HepG2 (cell line): ENCODE data around the gene SNRPN.

ENCODE experiments used
- CHD2 ChIP-seq: IDR thresholded peaks from 2 replicates; pipeline ENCODE4 v1.6.1; 2011; ENCODE audit warnings: low read depth, low read length, improper control_type of control experiment
- EZH2 ChIP-seq: conservative IDR thresholded peaks from 2 replicates; pipeline ENCODE4 v1.6.1; 2012; ENCODE audit warnings: mild to moderate bottlenecking, low read depth, low read length, moderate library complexity
- POLR2A ChIP-seq, 2 experiments: IDR thresholded peaks; 2 replicates each; pipeline ENCODE4 v1.6.1; 2011; ENCODE audit warnings: low read depth in 2 of 2, low read length in 2 of 2, mild to moderate bottlenecking in 1 of 2, moderate library complexity in 1 of 2; ENCODE audit not compliant: insufficient read depth in 1 of 2
- RAD51 ChIP-seq: fragments of 450-650 bp; IDR thresholded peaks from 2 replicates; pipeline ENCODE4 v1.6.1; 2016; ENCODE audit warnings: borderline replicate concordance
- TMF1 ChIP-seq: sonication (generic); formaldehyde crosslinking; IDR thresholded peaks from 2 replicates; pipeline ENCODE4 v1.8.1; 2022; ENCODE audit warnings: low read depth, missing genetic modification reagents
- ZNF101 ChIP-seq: sonication (generic); formaldehyde crosslinking; IDR thresholded peaks from 2 replicates; pipeline ENCODE4 v1.4.0; 2020; ENCODE audit warnings: mild to moderate bottlenecking, low read depth, missing genetic modification reagents, borderline replicate concordance
- ZNF367 ChIP-seq: sonication (generic); formaldehyde crosslinking; IDR thresholded peaks from 2 replicates; pipeline ENCODE4 v1.4.0; 2020; ENCODE audit warnings: missing genetic modification reagents, borderline replicate concordance
- TF ChIP-seq, protein P1 (sequence below): sonication (generic); formaldehyde crosslinking; IDR thresholded peaks from 2 replicates; pipeline ENCODE4 v1.4.0; 2020; ENCODE audit warnings: missing genetic modification reagents
- TF ChIP-seq, protein P2 (sequence below): sonication (generic); formaldehyde crosslinking; IDR thresholded peaks from 2 replicates; pipeline ENCODE4 v1.5.0; 2020; ENCODE audit warnings: mild to moderate bottlenecking, missing genetic modification reagents, moderate library complexity
- TF ChIP-seq, protein P3 (sequence below): sonication (generic); formaldehyde crosslinking; conservative IDR thresholded peaks from 2 replicates; pipeline ENCODE4 v1.4.0; 2020; ENCODE audit warnings: missing genetic modification reagents
- TF ChIP-seq, protein P4 (sequence below): IDR thresholded peaks from 2 replicates; pipeline ENCODE4 v1.6.1; 2016; ENCODE audit warnings: control low read depth
- TF ChIP-seq, protein P5 (sequence below), 2 experiments: sonication (generic) in 1 of 2; formaldehyde crosslinking in 1 of 2; IDR thresholded peaks; 2 replicates each; pipeline versions ENCODE4 v1.4.0 to v1.6.1; 2018 to 2020; ENCODE audit warnings: missing genetic modification reagents in 2 of 2, borderline replicate concordance in 1 of 2, low read depth in 1 of 2, mild to moderate bottlenecking in 1 of 2, missing biosample characterization in 1 of 2

DNA sequence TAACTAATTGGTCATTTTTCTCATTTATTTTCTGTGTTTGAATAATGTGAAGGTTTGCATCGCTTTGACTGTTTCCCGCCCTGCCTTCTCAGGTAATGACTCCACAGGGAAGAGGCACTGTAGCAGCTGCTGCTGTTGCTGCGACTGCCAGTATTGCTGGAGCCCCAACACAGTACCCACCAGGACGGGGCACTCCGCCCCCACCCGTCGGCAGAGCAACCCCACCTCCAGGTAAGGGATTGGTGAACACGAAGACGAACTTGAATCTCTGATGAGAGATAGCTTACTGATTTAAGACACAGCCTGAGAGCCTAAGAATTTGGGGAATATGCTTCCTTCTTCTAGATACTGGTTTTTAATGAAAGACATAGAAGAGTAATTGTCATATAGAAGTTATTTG lies 22.9 kb downstream of the SNRPN start:
- TF ChIP-seq, protein P1, sequence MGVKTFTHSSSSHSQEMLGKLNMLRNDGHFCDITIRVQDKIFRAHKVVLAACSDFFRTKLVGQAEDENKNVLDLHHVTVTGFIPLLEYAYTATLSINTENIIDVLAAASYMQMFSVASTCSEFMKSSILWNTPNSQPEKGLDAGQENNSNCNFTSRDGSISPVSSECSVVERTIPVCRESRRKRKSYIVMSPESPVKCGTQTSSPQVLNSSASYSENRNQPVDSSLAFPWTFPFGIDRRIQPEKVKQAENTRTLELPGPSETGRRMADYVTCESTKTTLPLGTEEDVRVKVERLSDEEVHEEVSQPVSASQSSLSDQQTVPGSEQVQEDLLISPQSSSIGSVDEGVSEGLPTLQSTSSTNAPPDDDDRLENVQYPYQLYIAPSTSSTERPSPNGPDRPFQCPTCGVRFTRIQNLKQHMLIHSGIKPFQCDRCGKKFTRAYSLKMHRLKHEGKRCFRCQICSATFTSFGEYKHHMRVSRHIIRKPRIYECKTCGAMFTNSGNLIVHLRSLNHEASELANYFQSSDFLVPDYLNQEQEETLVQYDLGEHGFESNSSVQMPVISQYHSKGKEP (CRISPR knock-in tag): no peak
- no peak for TF ChIP-seq ZNF101 (CRISPR knock-in tag)
- no peak for TF ChIP-seq POLR2A (IDR thresholded peaks at IDR 0.05; ENCODE audit: insufficient read depth in 1 of 2, low read depth in 2 of 2, low read length in 2 of 2)
- TF ChIP-seq CHD2: no peak
- TF ChIP-seq, protein P2, sequence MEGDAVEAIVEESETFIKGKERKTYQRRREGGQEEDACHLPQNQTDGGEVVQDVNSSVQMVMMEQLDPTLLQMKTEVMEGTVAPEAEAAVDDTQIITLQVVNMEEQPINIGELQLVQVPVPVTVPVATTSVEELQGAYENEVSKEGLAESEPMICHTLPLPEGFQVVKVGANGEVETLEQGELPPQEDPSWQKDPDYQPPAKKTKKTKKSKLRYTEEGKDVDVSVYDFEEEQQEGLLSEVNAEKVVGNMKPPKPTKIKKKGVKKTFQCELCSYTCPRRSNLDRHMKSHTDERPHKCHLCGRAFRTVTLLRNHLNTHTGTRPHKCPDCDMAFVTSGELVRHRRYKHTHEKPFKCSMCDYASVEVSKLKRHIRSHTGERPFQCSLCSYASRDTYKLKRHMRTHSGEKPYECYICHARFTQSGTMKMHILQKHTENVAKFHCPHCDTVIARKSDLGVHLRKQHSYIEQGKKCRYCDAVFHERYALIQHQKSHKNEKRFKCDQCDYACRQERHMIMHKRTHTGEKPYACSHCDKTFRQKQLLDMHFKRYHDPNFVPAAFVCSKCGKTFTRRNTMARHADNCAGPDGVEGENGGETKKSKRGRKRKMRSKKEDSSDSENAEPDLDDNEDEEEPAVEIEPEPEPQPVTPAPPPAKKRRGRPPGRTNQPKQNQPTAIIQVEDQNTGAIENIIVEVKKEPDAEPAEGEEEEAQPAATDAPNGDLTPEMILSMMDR (CRISPR knock-in tag): no peak
- TF ChIP-seq ZNF367 (CRISPR knock-in tag): no peak
- no peak for TF ChIP-seq TMF1 (CRISPR knock-in tag)
- TF ChIP-seq RAD51: no peak
- TF ChIP-seq, protein P3, sequence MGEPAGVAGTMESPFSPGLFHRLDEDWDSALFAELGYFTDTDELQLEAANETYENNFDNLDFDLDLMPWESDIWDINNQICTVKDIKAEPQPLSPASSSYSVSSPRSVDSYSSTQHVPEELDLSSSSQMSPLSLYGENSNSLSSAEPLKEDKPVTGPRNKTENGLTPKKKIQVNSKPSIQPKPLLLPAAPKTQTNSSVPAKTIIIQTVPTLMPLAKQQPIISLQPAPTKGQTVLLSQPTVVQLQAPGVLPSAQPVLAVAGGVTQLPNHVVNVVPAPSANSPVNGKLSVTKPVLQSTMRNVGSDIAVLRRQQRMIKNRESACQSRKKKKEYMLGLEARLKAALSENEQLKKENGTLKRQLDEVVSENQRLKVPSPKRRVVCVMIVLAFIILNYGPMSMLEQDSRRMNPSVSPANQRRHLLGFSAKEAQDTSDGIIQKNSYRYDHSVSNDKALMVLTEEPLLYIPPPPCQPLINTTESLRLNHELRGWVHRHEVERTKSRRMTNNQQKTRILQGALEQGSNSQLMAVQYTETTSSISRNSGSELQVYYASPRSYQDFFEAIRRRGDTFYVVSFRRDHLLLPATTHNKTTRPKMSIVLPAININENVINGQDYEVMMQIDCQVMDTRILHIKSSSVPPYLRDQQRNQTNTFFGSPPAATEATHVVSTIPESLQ (CRISPR knock-in tag): no peak
- TF ChIP-seq EZH2: no peak
- TF ChIP-seq, protein P4, sequence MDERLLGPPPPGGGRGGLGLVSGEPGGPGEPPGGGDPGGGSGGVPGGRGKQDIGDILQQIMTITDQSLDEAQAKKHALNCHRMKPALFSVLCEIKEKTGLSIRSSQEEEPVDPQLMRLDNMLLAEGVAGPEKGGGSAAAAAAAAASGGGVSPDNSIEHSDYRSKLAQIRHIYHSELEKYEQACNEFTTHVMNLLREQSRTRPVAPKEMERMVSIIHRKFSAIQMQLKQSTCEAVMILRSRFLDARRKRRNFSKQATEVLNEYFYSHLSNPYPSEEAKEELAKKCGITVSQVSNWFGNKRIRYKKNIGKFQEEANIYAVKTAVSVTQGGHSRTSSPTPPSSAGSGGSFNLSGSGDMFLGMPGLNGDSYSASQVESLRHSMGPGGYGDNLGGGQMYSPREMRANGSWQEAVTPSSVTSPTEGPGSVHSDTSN (CRISPR knock-in tag): no peak
- TF ChIP-seq, protein P5, sequence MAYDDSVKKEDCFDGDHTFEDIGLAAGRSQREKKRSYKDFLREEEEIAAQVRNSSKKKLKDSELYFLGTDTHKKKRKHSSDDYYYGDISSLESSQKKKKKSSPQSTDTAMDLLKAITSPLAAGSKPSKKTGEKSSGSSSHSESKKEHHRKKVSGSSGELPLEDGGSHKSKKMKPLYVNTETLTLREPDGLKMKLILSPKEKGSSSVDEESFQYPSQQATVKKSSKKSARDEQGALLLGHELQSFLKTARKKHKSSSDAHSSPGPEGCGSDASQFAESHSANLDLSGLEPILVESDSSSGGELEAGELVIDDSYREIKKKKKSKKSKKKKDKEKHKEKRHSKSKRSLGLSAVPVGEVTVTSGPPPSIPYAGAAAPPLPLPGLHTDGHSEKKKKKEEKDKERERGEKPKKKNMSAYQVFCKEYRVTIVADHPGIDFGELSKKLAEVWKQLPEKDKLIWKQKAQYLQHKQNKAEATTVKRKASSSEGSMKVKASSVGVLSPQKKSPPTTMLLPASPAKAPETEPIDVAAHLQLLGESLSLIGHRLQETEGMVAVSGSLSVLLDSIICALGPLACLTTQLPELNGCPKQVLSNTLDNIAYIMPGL (CRISPR knock-in tag; IDR thresholded peaks at IDR 0.05; ENCODE audit: borderline replicate concordance in 1 of 2, low read depth in 1 of 2): no peak
